PC-3 (cell line): ENCODE measurements around the gene NRXN2. TPM values are rescaled to one million over a fixed set of nuclear protein-coding genes. Genes with fewer than 3 reads are reported as not detected.

Experiments
- ATAC-seq: fragments of 200-7000 bp; cut with Tn5 transposase; 2 replicates; pipeline ENCODE4 v1.9.1; 2020; ENCODE audit warnings: mild to moderate bottlenecking, moderate library complexity
- BruUV-seq: library from RNA; stranded (reverse); fragments of 400-500 nt; replicated peaks from 2 replicates; lab custom pipeline; 2021; lab: Mats Ljungman, UMichigan
- CTCF ChIA-PET: fragments of 300-600 bp; sonication (Branson Sonifier 250); formaldehyde crosslinking; loops from one replicate; lab custom pipeline; 2022; ENCODE audit warnings: antibody characterized with exemption; lab: Charles Lee
- POLR2A ChIA-PET: fragments of 300-600 bp; sonication (Branson Sonifier 250); formaldehyde crosslinking; loops from one replicate; lab custom pipeline; 2022; ENCODE audit warnings: antibody characterized with exemption; ENCODE audit not compliant: unreplicated experiment; lab: Charles Lee
- DNase-seq: peaks from one replicate; pipeline ENCODE4 v3.0.0-alpha.2; 2015
- H2AFZ ChIP-seq: fragments of 300-600 bp; sonication (generic); 2 replicates; pipeline ENCODE4 v1.6.0; 2016; ENCODE audit warnings: antibody characterized with exemption, low read length
- H3F3A ChIP-seq: fragments of 300-600 bp; sonication (generic); one replicate; pipeline ENCODE4 v1.6.0; 2017; ENCODE audit warnings: antibody characterized with exemption, low read length, control low read depth, mild to moderate bottlenecking; ENCODE audit not compliant: unreplicated experiment
- H3K27ac ChIP-seq: fragments of 300-600 bp; sonication (generic); 2 replicates; pipeline ENCODE4 v1.5.1; 2016; ENCODE audit warnings: mild to moderate bottlenecking, low read length
- H3K27me3 ChIP-seq: fragments of 300-600 bp; sonication (generic); 2 replicates; pipeline ENCODE4 v1.6.1; 2016; ENCODE audit warnings: low read length, mixed read lengths
- H3K36me3 ChIP-seq: fragments of 300-600 bp; sonication (generic); 2 replicates; pipeline ENCODE4 v1.6.1; 2016; ENCODE audit warnings: low read depth, mixed run types, low read length, mixed read lengths
- H3K4me1 ChIP-seq: fragments of 300-600 bp; sonication (generic); 2 replicates; pipeline ENCODE4 v1.5.1; 2016; ENCODE audit warnings: low read length; ENCODE audit not compliant: insufficient read depth
- H3K4me2 ChIP-seq: fragments of 300-600 bp; sonication (generic); 2 replicates; pipeline ENCODE4 v1.6.0; 2016; ENCODE audit warnings: low read length
- H3K4me3 ChIP-seq: fragments of 300-600 bp; sonication (generic); 2 replicates; pipeline ENCODE4 v1.5.1; 2016; ENCODE audit warnings: mild to moderate bottlenecking, low read length, mixed read lengths
- H3K79me2 ChIP-seq: fragments of 300-600 bp; sonication (generic); 2 replicates; pipeline ENCODE4 v1.6.1; 2017; ENCODE audit warnings: low read length, mixed read lengths
- H3K9ac ChIP-seq: fragments of 300-600 bp; sonication (generic); 2 replicates; pipeline ENCODE4 v1.6.0; 2016; ENCODE audit warnings: mild to moderate bottlenecking, low read length
- H3K9me2 ChIP-seq: fragments of 300-600 bp; sonication (generic); replicated peaks from 2 replicates; pipeline ENCODE4 v1.6.1; 2016; ENCODE audit warnings: mixed run types, low read length, mixed read lengths
- H3K9me3 ChIP-seq: fragments of 300-600 bp; sonication (generic); 2 replicates; pipeline ENCODE4 v1.6.1; 2016; ENCODE audit warnings: low read length, mixed read lengths
- H4K20me1 ChIP-seq: fragments of 300-600 bp; sonication (generic); 2 replicates; pipeline ENCODE4 v1.6.1; 2016; ENCODE audit warnings: low read length, mixed read lengths
- EZH2 ChIP-seq: fragments of 300-600 bp; sonication (generic); IDR thresholded peaks from one replicate; pipeline ENCODE4 v1.6.1; 2017; ENCODE audit warnings: antibody characterized with exemption, mild to moderate bottlenecking, low read length; ENCODE audit not compliant: unreplicated experiment
- EZH2phosphoT487 ChIP-seq: fragments of 300-600 bp; sonication (generic); IDR thresholded peaks from 2 replicates; pipeline ENCODE4 v1.6.1; 2018; ENCODE audit warnings: mild to moderate bottlenecking, antibody characterized with exemption, low read length, borderline replicate concordance
- intact Hi-C: fragments of 100-400 bp; cut with micrococcal nuclease; formaldehyde crosslinking; loops from 2 replicates; pipeline ENCODE4 v1.9.0; 2023
- total RNA-seq: library from RNA; depleted of rRNA; stranded (reverse); fragments of >200 nt; gene quantifications from 2 replicates; pipeline ENCODE4 v1.2.3, GENCODE V29; 2014
- TF ChIP-seq, protein P1 (sequence below): fragments of 300-600 bp; sonication (generic); conservative IDR thresholded peaks from 2 replicates; pipeline ENCODE4 v1.5.1; 2017; ENCODE audit warnings: antibody characterized with exemption, low read depth, mild to moderate bottlenecking, low read length

The NRXN2 gene
- total RNA-seq, 1 experiment from 2014 or later: not detected

- intact Hi-C loops: no loop called here
- Histone ChIP-seq H3K27ac (no peak overlapping the region), H3K36me3 (no peaks in the 10 kb centered on the region), H3K79me2 (no peaks in the 10 kb centered on the region), H3F3A (no peaks in the 10 kb centered on the region), H3K4me2 (no peak overlapping the region), H2AFZ (no peak overlapping the region), H3K9me3 (no peaks in the 10 kb centered on the region), H3K4me1 (peaks cover 5% of the 10 kb centered on the region; the same call in 1 of the 2 replicates), H4K20me1 (no peaks in the 10 kb centered on the region), H3K9ac (no peak overlapping the region), H3K9me2 (no peaks in the 10 kb centered on the region), H3K4me3 (no peak overlapping the region), H3K27me3 (no peaks in the 10 kb centered on the region)
- DNase-seq (no peak), ATAC-seq (no peak)
- TF ChIP-seq, protein P1, sequence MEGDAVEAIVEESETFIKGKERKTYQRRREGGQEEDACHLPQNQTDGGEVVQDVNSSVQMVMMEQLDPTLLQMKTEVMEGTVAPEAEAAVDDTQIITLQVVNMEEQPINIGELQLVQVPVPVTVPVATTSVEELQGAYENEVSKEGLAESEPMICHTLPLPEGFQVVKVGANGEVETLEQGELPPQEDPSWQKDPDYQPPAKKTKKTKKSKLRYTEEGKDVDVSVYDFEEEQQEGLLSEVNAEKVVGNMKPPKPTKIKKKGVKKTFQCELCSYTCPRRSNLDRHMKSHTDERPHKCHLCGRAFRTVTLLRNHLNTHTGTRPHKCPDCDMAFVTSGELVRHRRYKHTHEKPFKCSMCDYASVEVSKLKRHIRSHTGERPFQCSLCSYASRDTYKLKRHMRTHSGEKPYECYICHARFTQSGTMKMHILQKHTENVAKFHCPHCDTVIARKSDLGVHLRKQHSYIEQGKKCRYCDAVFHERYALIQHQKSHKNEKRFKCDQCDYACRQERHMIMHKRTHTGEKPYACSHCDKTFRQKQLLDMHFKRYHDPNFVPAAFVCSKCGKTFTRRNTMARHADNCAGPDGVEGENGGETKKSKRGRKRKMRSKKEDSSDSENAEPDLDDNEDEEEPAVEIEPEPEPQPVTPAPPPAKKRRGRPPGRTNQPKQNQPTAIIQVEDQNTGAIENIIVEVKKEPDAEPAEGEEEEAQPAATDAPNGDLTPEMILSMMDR: no peak
- TF ChIP-seq EZH2phosphoT487 (no peak), EZH2 (no peak)
- BruUV-seq: no TSS peak
- CTCF ChIA-PET: no interaction called here
- POLR2A ChIA-PET: no interaction called here
Observed at GRCh38 chr11:64560139-64560771, 162.7 kb downstream of the NRXN2 start.

GRCh38 chr11:64559351-64560138 is 163.5 kb downstream of the NRXN2 start:
- Histone ChIP-seq H3K4me3 (no peak overlapping the region), H3K9me3 (no peaks in the 10 kb centered on the region), H3K9ac (no peak overlapping the region), H2AFZ (no peak overlapping the region), H3K27me3 (no peaks in the 10 kb centered on the region), H3K4me1 (peaks cover 5% of the 10 kb centered on the region; the same call in 1 of the 2 replicates), H3K4me2 (no peak overlapping the region), H3K36me3 (no peaks in the 10 kb centered on the region), H3K27ac (no peak overlapping the region), H3F3A (no peaks in the 10 kb centered on the region), H3K79me2 (no peaks in the 10 kb centered on the region), H3K9me2 (no peaks in the 10 kb centered on the region), H4K20me1 (no peaks in the 10 kb centered on the region)
- CTCF ChIA-PET: no interaction called here
- no peak for DNase-seq
- intact Hi-C loops: no loop called here
- POLR2A ChIA-PET: no interaction called here
- no TSS peak for BruUV-seq
- no peak for ATAC-seq
- TF ChIP-seq EZH2phosphoT487 (no peak), EZH2 (no peak)
- TF ChIP-seq, protein P1: no peak

DNA sequence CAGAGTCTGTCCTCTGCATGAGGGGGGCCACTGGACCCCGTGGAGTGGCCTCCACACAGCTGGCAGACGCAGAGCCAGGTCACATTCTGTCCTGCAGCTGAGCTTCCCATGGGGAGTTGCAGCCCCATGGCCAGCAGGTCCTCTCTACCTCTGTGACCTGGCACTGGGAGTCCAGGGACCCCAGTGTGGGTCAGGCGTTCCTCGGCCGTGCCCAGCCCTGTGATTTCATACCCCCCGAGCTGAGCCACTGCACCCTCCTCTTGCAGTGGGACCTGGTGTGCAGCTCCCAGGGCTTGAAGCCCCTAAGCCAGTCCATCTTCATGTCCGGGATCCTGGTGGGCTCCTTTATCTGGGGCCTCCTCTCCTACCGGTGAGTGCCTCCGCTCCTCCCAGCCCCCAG is 164.1 kb downstream of the NRXN2 start:
- ATAC-seq: no peak
- CTCF ChIA-PET: no interaction called here

More for the DNA sequence above, 164.1 kb downstream of the NRXN2 start:
- H3K4me1 ChIP-seq: peaks cover 5% of the 10 kb centered on the region; the same call in 1 of the 2 replicates
- no peak overlapping the region for H3K9ac ChIP-seq
- TF ChIP-seq EZH2phosphoT487 (no peak), EZH2 (no peak)
- TF ChIP-seq, protein P1: no peak
- no peaks in the 10 kb centered on the region for H3K27me3 ChIP-seq
- intact Hi-C loops: no loop called here
- POLR2A ChIA-PET: no interaction called here
- no peaks in the 10 kb centered on the region for H3K9me3 ChIP-seq
- no peaks in the 10 kb centered on the region for H4K20me1 ChIP-seq
- H3F3A ChIP-seq: no peaks in the 10 kb centered on the region
- H3K9me2 ChIP-seq: no peaks in the 10 kb centered on the region
- no peak overlapping the region for H3K27ac ChIP-seq
- DNase-seq: no peak
- H2AFZ ChIP-seq: no peak overlapping the region
- no peaks in the 10 kb centered on the region for H3K36me3 ChIP-seq
- no peak overlapping the region for H3K4me2 ChIP-seq
- BruUV-seq: no TSS peak
- no peak overlapping the region for H3K4me3 ChIP-seq
- H3K79me2 ChIP-seq: no peaks in the 10 kb centered on the region
